Measurements from ENCODE around the gene SLC15A3.

SLC15A3 gene
- long read RNA-seq, donor 1, partial matches to known transcripts, result 0 of 3 reads
- long read RNA-seq, donor 1, other reads (novel, unspliced or antisense), result 0 of 3 reads
- long read RNA-seq, donor 2, partial matches to known transcripts, result 0 of 3 reads
- long read RNA-seq, donor 2, other reads (novel, unspliced or antisense), result 0 of 3 reads
- long read RNA-seq, donor 3, full-length matches to known transcripts, result 7 of 7 reads
- long read RNA-seq, donor 3, partial matches to known transcripts, result 0 of 7 reads
- long read RNA-seq, donor 3, other reads (novel, unspliced or antisense), result 0 of 7 reads
- long read RNA-seq, donor 4, partial matches to known transcripts, result 0 of 1 reads
- long read RNA-seq, donor 4, other reads (novel, unspliced or antisense), result 0 of 1 reads
- long read RNA-seq, donor 5, full-length matches to known transcripts, result 3 of 3 reads
- long read RNA-seq, donor 5, partial matches to known transcripts, result 0 of 3 reads
- long read RNA-seq, donor 5, other reads (novel, unspliced or antisense), result 0 of 3 reads
- long read RNA-seq, donor 6, partial matches to known transcripts, result 0 of 2 reads
- long read RNA-seq, donor 6, other reads (novel, unspliced or antisense), result 0 of 2 reads
- long read RNA-seq, donor 7, partial matches to known transcripts, result 0 of 7 reads
- long read RNA-seq, donor 7, other reads (novel, unspliced or antisense), result 0 of 7 reads
- long read RNA-seq, donor 8, partial matches to known transcripts, result 0 of 1 reads
- long read RNA-seq, donor 8, other reads (novel, unspliced or antisense), result 0 of 1 reads

GRCh38 chr11:60951904-60952741 lies at the start of gene SLC15A3:
Gene SLC15A3, minus strand, starts transcription at chr11:60952176. Its CDS starts 625 bp downstream, at chr11:60951551.
- DNase-seq, result peak; percentile 69

DNA sequence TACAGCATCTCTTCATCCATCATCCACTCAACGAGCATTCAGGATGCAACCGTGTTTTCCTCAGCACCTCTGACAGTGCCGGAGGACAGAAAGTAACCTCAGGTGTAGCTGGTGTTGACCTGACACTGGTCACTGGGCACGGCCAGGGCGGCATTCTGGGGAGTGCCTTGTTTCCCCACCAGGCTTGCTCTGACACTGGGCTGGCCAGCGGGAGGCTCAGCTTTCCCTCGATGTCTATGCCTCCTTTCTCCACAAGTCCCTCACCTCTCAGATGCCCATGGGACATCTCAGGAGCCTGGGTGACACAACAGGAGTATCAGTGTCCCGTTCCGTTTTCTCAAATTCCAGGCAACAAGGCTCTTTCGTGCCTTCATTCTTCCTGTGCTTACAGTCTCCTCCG lies 48.5 kb upstream of the SLC15A3 start:
- DNase-seq, result no peak

DNA sequence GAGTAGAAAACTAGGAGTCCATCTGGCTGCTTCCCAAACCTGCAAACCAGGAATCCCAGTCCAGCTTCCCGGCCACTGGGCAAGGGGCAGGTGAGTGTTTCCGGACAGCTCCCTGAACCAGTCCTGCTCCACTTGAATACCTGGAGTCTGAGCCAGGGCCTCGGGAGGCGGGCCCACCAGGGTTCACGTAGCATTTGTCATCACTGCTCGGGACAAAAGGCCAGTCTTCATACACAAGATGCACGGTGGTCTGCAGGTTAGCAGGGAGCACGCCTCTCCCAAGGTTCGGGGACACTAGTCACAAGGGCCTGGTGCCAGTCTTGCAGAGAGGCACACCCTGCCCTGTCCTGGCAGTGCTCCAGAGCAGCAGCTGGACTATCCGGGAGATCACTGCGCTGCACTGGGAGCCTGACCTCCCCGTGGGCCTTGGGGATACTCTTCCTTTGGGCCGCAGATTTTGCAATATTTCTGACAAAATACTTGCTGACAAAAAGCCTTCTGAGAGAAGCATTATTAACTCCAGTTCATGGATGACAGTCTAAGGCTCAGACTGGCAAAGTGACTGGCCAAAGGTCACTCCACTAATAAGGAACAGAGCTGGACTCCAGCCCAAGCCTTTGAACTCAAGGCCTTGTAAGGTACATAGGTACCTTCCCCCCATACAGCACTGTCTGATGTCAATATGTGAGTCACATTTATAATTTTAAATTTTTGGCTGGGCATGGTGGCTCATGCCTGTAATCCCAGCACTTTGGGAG lies 44.6 kb upstream of the SLC15A3 start:
- no peak for DNase-seq

GRCh38 chr11:60995798-60996197 lies 43.8 kb upstream of the SLC15A3 start:
- DNase-seq, result no peak

GRCh38 chr11:60994541-60995080 lies 42.6 kb upstream of the SLC15A3 start:
- no peak for DNase-seq

- DNase-seq, result no peak
These were observed 41.6 kb upstream of the SLC15A3 start for GRCh38 chr11:60993615-60994014.

DNA sequence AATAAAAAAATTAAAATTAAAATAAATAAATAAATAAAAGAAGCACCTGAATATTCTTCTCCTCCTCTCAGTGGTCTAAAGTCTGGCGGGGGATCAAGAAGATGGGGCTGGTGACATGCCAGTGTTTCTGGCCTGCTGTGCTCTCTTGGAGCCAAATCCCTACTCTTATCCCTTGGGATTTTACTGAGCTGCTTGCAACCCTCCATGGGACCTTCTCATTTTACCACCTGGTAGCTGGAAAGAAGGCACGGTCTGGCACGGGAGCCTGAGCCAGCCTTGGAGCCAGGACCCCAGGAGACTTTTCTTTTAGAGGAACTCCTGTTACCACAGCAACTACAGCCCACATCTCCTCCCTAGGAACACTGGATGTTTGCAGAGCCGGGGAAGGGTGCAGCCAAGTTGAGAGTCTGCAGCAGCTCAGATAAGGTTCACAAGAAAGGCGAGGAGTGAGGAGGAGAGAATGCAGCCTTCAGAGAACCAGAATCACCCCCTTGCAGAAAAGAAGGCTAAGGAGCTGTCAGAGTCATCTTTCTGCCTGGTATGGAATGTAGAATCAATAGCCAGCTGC lies 41.0 kb upstream of the SLC15A3 start:
- DNase-seq, result no peak

GRCh38 chr11:60991457-60991856 lies 39.5 kb upstream of the SLC15A3 start:
- no peak for DNase-seq

GRCh38 chr11:60989093-60989650 lies 37.2 kb upstream of the SLC15A3 start:
- DNase-seq, result no peak

DNA sequence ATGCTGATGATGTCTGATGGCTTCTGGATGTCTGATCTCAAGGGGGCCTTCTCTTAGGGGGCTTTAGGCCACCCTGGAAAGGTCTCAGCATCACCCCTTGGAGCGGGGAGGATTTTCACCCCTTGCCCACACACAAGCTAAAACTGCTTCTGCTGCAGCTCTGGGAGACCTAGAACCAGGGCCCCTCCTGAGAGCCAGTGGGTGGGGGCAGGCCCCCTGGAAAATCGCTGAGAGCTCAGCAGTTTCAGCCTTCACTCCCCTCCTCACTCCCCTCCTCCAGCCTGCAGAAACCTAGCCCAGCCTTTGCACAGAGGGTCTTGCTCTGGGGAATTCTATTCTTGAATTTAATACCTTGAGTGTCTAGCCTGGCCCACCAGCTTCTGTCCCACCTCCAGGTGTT lies 36.7 kb upstream of the SLC15A3 start:
- DNase-seq, result no peak

DNA sequence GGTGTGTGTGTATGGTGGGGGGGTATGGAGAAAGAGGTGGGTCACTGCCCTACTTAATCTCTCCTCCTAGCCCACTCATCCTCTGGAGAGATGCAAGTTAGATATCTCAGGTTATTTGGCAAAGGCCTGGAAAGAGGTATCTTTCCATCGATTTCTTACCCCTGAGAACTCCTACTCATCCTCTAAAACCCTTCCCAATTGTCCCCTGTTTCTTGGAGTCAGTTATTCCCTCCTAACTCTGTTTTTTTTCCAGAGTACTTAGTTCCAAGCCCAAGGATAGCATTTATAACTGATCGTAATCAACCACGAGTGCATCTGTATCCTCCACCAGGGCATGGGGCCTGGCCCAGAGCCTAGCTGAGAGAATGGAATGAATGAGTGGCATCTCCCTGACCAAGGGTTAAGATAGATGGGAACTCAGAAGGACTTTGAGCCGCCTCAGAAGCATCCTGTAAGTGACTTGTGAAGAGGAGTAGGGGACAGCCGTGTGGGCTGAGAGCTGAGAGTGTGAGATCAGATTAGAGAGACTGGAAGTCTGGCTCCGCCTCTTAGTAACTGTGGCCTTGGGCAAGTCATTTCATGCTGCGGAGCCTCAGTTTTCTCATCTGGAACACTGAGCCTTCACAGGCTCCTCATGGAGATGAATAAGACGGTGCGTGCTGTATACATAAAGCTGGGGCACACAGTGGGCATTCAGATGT lies 35.8 kb upstream of the SLC15A3 start:
- no peak for DNase-seq

DNA sequence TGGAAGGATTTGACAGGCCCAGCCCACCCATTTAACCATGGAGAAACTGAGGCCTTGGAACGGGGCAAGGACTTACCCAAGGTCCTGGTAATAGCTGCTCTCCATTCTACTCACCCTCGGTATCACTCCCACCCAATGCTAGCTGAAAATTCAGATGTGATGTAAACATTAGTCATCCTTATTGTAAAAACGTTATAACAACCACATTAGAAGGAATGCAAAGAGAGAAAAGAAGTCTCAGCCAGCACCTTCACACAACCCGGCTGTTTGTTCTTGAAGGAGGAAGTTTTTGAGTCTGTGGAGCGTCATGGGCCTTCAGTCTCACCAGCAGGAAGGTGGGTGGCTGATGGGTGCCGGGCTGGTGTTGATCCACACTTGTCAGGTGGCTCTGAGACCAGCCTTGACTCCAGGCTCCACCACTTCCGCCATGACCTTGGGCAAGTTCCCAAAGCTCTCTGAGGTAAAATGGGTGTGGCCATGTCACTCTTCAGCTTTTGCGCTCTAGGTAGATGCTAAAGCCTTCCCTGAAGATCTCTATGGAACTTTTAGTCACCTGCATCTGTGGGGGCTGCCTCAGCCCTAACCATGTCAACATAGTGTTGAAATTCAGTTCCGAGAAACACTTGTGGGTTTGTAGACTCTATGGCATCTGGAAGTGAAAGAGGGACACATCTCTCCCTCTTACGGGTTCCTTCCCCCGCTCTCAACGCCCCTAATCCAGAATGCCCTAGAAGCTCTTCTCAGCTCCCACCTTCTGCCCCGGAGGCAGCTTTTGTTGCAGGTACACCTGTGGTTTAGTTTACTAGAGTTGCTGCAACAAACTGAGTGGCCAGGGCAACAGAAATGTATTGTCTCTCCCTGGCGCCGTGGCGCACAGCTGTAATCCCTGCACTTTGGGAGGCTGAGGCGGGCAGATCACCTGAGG lies 34.3 kb upstream of the SLC15A3 start:
- no peak for DNase-seq

DNA sequence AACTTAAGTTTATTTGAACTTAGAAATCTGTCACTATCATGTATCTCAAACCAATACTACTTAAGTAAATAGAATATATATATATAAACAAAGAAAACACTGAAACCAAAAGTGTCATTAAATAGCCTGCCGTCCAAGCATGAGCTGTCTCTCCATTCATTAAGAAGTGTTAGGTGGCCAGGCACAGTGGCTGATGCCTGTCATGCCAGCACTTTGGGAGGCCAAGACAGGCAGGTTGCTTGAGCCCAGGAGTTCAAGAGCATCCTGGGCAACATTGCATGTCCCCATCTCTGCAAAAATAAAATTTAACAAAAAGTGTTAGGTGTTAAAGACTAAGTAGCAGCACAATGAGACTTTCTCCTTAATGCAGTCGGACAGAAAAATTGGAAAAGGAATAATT lies 33.5 kb upstream of the SLC15A3 start:
- no peak for DNase-seq

- no peak for DNase-seq
These were observed 32.7 kb upstream of the SLC15A3 start for GRCh38 chr11:60984636-60985035.

DNA sequence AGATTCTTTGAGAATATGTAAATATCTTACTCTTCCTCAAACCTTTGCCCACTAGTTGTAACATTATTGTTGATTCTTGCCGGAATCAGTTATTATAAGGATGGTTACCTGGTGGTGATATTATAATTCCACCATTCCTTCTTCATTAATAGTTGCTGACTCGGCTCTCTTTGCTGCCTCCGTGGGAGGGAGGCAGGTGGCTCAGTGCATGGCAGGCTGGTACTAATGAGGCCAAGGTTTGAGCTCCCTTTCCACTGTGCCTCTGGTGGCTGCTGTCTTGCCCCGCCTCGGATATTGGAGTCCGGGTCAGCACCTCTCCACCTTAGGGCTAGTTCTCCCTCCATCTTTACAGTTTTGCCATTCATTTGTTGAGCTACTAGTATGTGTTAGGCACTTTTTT lies 32.2 kb upstream of the SLC15A3 start:
- DNase-seq, result no peak

- DNase-seq, result no peak
These were observed 30.2 kb upstream of the SLC15A3 start for GRCh38 chr11:60982184-60982583.

- DNase-seq, result no peak
These were observed 29.5 kb upstream of the SLC15A3 start for GRCh38 chr11:60981515-60981914.

DNA sequence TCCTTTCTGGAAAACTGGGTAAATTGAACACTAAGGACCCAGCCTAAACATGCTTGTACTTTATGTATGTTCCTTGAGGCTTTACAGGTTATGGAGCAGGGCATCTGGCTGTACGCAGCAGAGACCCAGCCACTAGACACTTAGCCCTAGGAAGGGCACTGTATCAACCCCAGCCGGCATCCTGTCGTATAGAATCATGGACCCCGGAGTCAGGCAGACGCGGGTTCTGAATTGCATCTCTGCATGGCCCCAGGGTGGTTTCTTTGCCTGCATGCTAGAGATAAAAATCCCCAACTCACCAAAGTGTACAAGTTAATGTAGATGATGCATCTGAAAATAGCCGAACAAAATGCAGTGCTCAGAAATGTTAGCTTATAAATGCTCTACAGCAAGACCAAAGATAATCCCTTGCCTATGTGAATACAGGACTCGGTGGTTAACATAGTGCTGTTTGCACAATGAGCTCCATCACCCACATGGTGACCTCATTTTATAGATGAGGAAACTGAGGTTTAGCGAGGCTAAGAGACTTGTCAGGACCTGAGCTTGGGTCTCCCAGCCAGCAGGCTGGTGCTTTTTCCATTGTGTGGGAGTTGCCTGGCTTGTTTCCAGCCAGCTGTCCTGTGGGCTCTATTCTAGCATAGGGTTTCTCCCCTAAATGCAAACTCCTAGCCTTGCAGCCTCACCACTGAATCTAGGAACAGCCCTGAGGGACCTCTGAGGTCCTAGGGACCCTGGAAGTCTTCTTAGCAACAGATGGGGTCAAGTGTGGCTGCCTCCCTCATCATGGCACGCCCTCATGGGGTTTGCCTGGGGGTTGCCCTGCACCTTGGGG lies 26.8 kb upstream of the SLC15A3 start:
- DNase-seq, result no peak

All from right kidney (tissue), 9 donors.